Stimulated activated CD4-positive, alpha-beta T cell treated with anti-CD3 and anti-CD28 coated beads, Interleukin-12 subunit alpha, Interleukin-12 subunit beta, amount 100 ng/mL, for 24 hours (primary cell): ENCODE results near the gene MECP2.
"Not testable (repeated sequence)": the region's sequence is repeated elsewhere in the genome, so short reads cannot be mapped to it uniquely, and the experiment has no call there.

Source experiments
- DNase-seq, 2 experiments: peaks; one replicate each; pipeline ENCODE4 v3.0.0-alpha.2; 2020; ENCODE audit warnings: low read depth in 2 of 2

Gene MECP2

GRCh38 chrX:154017766-154018517 is 79.6 kb downstream of the MECP2 start:
- no peak for DNase-seq

- DNase-seq = no peak
Measured at GRCh38 chrX:154016366-154017076, 81.0 kb downstream of the MECP2 start.

- no peak for DNase-seq
Measured at GRCh38 chrX:154015581-154016264, 81.8 kb downstream of the MECP2 start.

GRCh38 chrX:154014429-154015380 is 82.8 kb downstream of the MECP2 start:
- no peak for DNase-seq

- no peak for DNase-seq
Measured at GRCh38 chrX:154013614-154014360, 83.7 kb downstream of the MECP2 start.

- no peak for DNase-seq
Measured at GRCh38 chrX:154013001-154013421, 84.5 kb downstream of the MECP2 start.

GRCh38 chrX:154012336-154012991 is 85.1 kb downstream of the MECP2 start:
- DNase-seq = no peak

- DNase-seq = no peak
Measured at GRCh38 chrX:154011376-154012335, 85.9 kb downstream of the MECP2 start.

GRCh38 chrX:154010330-154011087 is 87.0 kb downstream of the MECP2 start:
- no peak for DNase-seq

GRCh38 chrX:154008521-154008920 is 89.0 kb downstream of the MECP2 start:
- no peak for DNase-seq

- no peak for DNase-seq
Measured at GRCh38 chrX:154006947-154007346, 90.6 kb downstream of the MECP2 start.

- DNase-seq = no peak
Measured at GRCh38 chrX:154004315-154004714, 93.2 kb downstream of the MECP2 start.

GRCh38 chrX:154002215-154002719 is 95.2 kb downstream of the MECP2 start:
- no peak for DNase-seq

GRCh38 chrX:154000051-154000450 is 97.5 kb downstream of the MECP2 start:
- no peak for DNase-seq

GRCh38 chrX:153999359-154000037 is 98.0 kb downstream of the MECP2 start:
- DNase-seq = no peak

GRCh38 chrX:153995504-153995903 is 102.0 kb downstream of the MECP2 start:
- DNase-seq = no peak

- DNase-seq = not testable (repeated sequence)
Measured at GRCh38 chrX:153994398-153994797, 103.1 kb downstream of the MECP2 start.

- DNase-seq = no peak
Measured at GRCh38 chrX:153993978-153994377, 103.5 kb downstream of the MECP2 start.
